ENCODE results near the gene BRD9. TPM values are rescaled to one million over a fixed set of nuclear protein-coding genes. Genes with fewer than 3 reads are reported as not detected.

The BRD9 gene
- total RNA-seq, 1 experiment from 2014 or later, result 55.6 TPM

- no peak for TF ChIP-seq HMGXB4 (CRISPR knock-in tag; IDR thresholded peaks at IDR 0.05)
- no peak for TF ChIP-seq TCF7 (CRISPR knock-in tag; IDR thresholded peaks at IDR 0.05; ENCODE audit: low read depth)
- TF ChIP-seq NR2C2 (CRISPR knock-in tag; IDR thresholded peaks at IDR 0.05), result no peak
- TF ChIP-seq ZNF263 (CRISPR knock-in tag; IDR thresholded peaks at IDR 0.05; ENCODE audit: low read depth), result no peak
- no peak for TF ChIP-seq OVOL2 (CRISPR knock-in tag; IDR thresholded peaks at IDR 0.05; ENCODE audit: borderline replicate concordance)
- no peak for TF ChIP-seq CREB1 (CRISPR knock-in tag; IDR thresholded peaks at IDR 0.05)
- TF ChIP-seq ZNF219 (CRISPR knock-in tag; IDR thresholded peaks at IDR 0.05; ENCODE audit: borderline replicate concordance), result no peak
- TF ChIP-seq ZNF423 (CRISPR knock-in tag; IDR thresholded peaks at IDR 0.05), result no peak
- TF ChIP-seq NR3C1 (CRISPR knock-in tag; conservative IDR thresholded peaks at IDR 0.05; ENCODE audit: low read depth), result no peak
- no peak for TF ChIP-seq NR1H2 (CRISPR knock-in tag; IDR thresholded peaks at IDR 0.05)
- TF ChIP-seq CREM (CRISPR knock-in tag; IDR thresholded peaks at IDR 0.05), result no peak
- no peak for TF ChIP-seq ZMAT4 (CRISPR knock-in tag; IDR thresholded peaks at IDR 0.05)
- TF ChIP-seq ESRRA (CRISPR knock-in tag; IDR thresholded peaks at IDR 0.05; ENCODE audit: borderline replicate concordance), result no peak
- TF ChIP-seq ATF1 (CRISPR knock-in tag; IDR thresholded peaks at IDR 0.05), result no peak
- TF ChIP-seq GTF2I (CRISPR knock-in tag; conservative IDR thresholded peaks at IDR 0.05), result no peak
- TF ChIP-seq AR (CRISPR knock-in tag; IDR thresholded peaks at IDR 0.05), result no peak
- no peak for TF ChIP-seq EMX1 (CRISPR knock-in tag; IDR thresholded peaks at IDR 0.05)
- TF ChIP-seq USF1 (CRISPR knock-in tag; IDR thresholded peaks at IDR 0.05), result no peak
- TF ChIP-seq JAZF1 (CRISPR knock-in tag; IDR thresholded peaks at IDR 0.05), result no peak
- no peak for ATAC-seq
- no peaks in the 10 kb centered on the region for H3K9me3 Mint-ChIP-seq
- CTCF ChIA-PET, result interaction anchor here (1.1 kb wide), 1 partner anchor 27 kb away, joined by 6 read pairs; the partner anchor contains the start of genes BRD9 and TRIP13
- no peaks in the 10 kb centered on the region for H3K4me1 Mint-ChIP-seq
- POLR2A ChIA-PET, result no interaction called here
- DNase-seq (ENCODE audit: low spot score), result no peak
- H3K27me3 Mint-ChIP-seq (ENCODE audit: low read depth), result no peaks in the 10 kb centered on the region
- peaks cover 57% of the 10 kb centered on the region for H3K36me3 Mint-ChIP-seq
- no peak overlapping the region for H3K4me3 Mint-ChIP-seq
- H3K27ac Mint-ChIP-seq, result no peak overlapping the region
Observed at GRCh38 chr5:865771-866170, 26.8 kb downstream of the BRD9 start.

GRCh38 chr5:865168-865521 lies 27.5 kb downstream of the BRD9 start:
- DNase-seq (ENCODE audit: low spot score), result no peak
- Mint-ChIP-seq H3K27ac (no peak overlapping the region), H3K4me3 (no peak overlapping the region), H3K4me1 (no peaks in the 10 kb centered on the region), H3K36me3 (peaks cover 51% of the 10 kb centered on the region), H3K27me3 (ENCODE audit: low read depth) (no peaks in the 10 kb centered on the region), H3K9me3 (no peaks in the 10 kb centered on the region)
- POLR2A ChIA-PET, result no interaction called here
- CTCF ChIA-PET, result interaction anchor here (1.1 kb wide), 1 partner anchor 28 kb away, joined by 6 read pairs; the partner anchor contains the start of genes BRD9 and TRIP13
- ATAC-seq, result no peak
- TF ChIP-seq ZNF416 (CRISPR knock-in tag; IDR thresholded peaks at IDR 0.05) (no peak), ETV6 (CRISPR knock-in tag; IDR thresholded peaks at IDR 0.05) (no peak), TEAD4 (CRISPR knock-in tag; IDR thresholded peaks at IDR 0.05) (no peak), CTCF (IDR thresholded peaks at IDR 0.05) (no peak), ZBTB43 (CRISPR knock-in tag; IDR thresholded peaks at IDR 0.05) (no peak), IRF1 (CRISPR knock-in tag; IDR thresholded peaks at IDR 0.05) (no peak), IRF2 (CRISPR knock-in tag; IDR thresholded peaks at IDR 0.05; ENCODE audit: borderline replicate concordance, low read depth) (no peak)

Measured in WTC11 (cell line).